ENCODE results near the gene BRD3. TPM values are rescaled to one million over a fixed set of nuclear protein-coding genes. Genes with fewer than 3 reads are reported as not detected.

The BRD3 gene
- total RNA-seq, 4 donors from 2014 or later, result 10.8 to 21.5 (median 16.5) TPM

DNA sequence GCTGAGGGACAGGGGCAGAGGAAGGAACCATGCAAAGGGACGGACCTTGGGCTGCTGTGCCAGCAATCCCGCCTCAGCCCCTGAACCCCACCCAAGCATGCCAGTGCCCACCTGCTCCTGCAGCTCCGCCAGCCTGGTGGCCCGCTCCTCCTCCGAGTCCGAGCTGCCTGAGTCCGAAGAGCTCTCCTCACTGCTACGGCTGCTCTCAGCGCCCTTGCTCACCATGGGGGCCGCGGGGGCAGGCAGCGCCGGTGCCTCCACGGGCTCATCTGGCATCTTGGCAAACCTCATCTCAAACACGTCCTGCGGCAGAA, 26.2 kb downstream of the BRD3 start:
- in situ Hi-C loops (cut with MboI; ENCODE audit: low sequenced_read_pairs in 4 of 4) (no loop called here), intact Hi-C loops (cut with DNase I; ENCODE audit: low total_unique reads) (no loop called here)
- no peak for ATAC-seq
- Histone ChIP-seq H3K27me3 (no peaks in the 10 kb centered on the region), H3K36me3 (peaks cover 0 to 58% of the 10 kb centered on the region in 2 donors), H3K4me1 (peaks cover 10 to 15% of the 10 kb centered on the region in 2 donors), H3K27ac (no peak overlapping the region), H3K9me3 (no peaks in the 10 kb centered on the region), H3K4me3 (no peak overlapping the region)
- DNase-seq, result no peak
- TF ChIP-seq CTCF (IDR thresholded peaks at IDR 0.05 in 4 of 5, conservative IDR thresholded peaks at IDR 0.05 in 1 of 5) (no peak), POLR2A (IDR thresholded peaks at IDR 0.05) (no peak)

DNA sequence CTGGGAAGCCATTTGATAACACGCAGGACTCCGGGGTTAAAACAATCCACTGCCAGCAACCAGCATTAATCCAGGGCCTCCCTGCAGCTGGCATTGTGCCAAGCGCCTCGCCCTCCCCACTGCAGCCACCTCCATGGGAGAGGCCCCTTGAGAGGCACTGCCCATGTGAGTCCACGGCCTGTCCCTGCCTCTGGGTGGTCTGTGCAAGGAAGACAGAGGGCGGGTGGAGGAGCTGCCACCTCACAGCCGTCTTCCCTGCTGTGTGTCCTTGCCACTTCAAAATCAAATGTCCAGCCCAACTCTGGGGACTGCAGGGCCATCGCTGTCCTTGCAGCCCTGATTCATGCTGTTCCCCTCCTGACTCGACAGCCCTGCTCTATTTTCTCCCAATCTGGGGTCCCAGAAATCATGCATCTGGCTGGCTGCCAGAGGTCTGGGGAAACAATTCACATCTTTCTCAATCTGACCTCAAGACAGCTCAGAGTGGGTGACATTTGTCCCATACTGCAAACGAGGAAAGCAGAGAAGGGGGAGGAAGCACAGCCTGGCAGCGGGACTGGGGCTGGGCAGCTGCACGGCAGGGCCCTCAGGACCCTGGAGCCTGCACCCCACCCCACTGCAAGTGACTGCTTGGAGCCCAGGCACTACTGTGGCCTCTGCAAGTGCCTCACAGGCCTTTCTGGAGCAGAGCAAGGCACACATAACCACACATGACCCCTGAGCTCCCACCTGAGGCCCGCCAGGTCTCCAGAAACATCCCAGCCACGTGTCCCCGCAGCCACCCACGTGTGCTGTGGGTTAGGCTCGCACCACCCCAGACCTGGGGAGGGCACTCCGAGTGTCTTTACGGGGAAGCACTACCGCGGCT, 26.8 kb downstream of the BRD3 start:
- H3K9me3 ChIP-seq, result no peaks in the 10 kb centered on the region
- DNase-seq (no peak), ATAC-seq (no peak)
- no peak overlapping the region for H3K27ac ChIP-seq
- intact Hi-C loops (cut with DNase I; ENCODE audit: low total_unique reads), result no loop called here
- H3K4me3 ChIP-seq, result no peak overlapping the region
- in situ Hi-C loops (cut with MboI; ENCODE audit: low sequenced_read_pairs in 4 of 4), result no loop called here
- TF ChIP-seq CTCF (IDR thresholded peaks at IDR 0.05 in 4 of 5, conservative IDR thresholded peaks at IDR 0.05 in 1 of 5) (no peak), POLR2A (IDR thresholded peaks at IDR 0.05) (no peak)
- peaks cover 6 to 13% of the 10 kb centered on the region in 2 donors for H3K4me1 ChIP-seq
- no peaks in the 10 kb centered on the region for H3K27me3 ChIP-seq
- peaks cover 0 to 58% of the 10 kb centered on the region in 2 donors for H3K36me3 ChIP-seq

DNA sequence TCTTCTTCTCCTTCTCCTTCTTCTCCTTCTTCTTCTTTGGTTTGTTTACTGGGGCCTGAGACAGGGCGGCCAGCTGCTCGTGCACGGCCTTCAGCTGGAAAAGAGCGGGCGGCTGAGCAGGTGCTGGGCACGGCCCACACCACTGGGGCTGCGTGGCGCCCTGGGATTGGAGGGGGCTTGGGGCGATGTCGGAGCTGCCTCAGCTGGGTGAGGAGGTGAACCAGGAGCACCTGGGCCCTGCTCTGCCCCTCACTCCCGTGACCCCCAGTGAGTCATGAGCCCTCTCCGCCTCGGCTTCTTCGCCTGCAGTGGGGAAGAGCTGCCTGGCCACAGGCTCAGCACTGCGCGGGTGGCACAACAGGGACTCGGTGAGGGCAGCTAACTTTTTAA, 27.7 kb downstream of the BRD3 start:
- Histone ChIP-seq H3K27ac (peak overlapping the region in 1 of 4 donors; percentile 10), H3K9me3 (no peaks in the 10 kb centered on the region), H3K4me1 (peaks cover 0 to 13% of the 10 kb centered on the region in 2 donors), H3K27me3 (no peaks in the 10 kb centered on the region), H3K36me3 (peaks cover 0 to 59% of the 10 kb centered on the region in 2 donors), H3K4me3 (no peak overlapping the region)
- TF ChIP-seq POLR2A (IDR thresholded peaks at IDR 0.05) (no peak), CTCF (IDR thresholded peaks at IDR 0.05 in 4 of 5, conservative IDR thresholded peaks at IDR 0.05 in 1 of 5) (no peak)
- ATAC-seq (no peak), DNase-seq (no peak)
- intact Hi-C loops (cut with DNase I; ENCODE audit: low total_unique reads), result no loop called here
- in situ Hi-C loops (cut with MboI; ENCODE audit: low sequenced_read_pairs in 4 of 4), result no loop called here

DNA sequence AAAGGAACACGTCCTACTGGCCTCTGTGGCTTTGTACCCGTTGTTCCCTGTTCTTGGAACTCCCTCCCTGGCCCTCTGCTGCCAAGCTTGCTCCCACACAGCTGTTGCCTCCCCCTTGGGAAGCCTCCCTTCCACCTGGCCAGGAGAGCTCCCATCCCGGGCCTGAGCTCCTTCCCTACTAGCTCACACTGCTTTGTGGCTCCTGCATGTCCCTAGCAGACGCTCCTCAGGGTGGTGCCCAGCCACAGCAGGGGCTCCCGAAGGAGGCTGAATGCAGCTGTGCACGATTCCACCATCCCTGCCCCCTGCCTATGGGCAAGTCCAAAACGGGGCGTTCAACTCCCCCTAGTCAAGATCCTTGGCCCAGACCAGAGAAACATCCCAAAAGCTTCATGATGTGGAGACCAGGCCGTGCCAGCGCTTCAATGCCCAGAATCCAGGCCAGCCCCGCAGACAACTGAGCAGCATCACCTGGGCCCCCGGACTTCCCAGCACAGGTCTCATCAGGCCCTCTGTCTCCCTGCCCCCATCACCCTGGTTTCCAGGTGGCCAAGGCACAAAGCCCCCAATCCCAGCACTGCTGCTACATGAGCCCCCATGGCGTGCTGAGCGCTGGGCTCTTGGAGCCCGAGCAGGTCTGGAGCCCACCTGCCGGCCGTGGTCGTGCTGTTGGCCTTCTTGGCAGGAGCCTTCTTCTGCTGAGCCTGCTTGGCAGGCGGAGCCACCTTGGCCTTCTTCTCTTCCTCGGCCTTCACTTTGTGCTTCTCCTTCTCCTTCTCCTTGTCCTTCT, 28.2 kb downstream of the BRD3 start:
- DNase-seq, result no peak

More for the DNA sequence above, 28.2 kb downstream of the BRD3 start:
- Histone ChIP-seq H3K36me3 (peaks cover 0 to 61% of the 10 kb centered on the region in 2 donors), H3K4me3 (no peak overlapping the region), H3K27me3 (no peaks in the 10 kb centered on the region), H3K27ac (peak overlapping the region in 1 of 4 donors; percentile 10), H3K4me1 (peaks cover 0 to 13% of the 10 kb centered on the region in 2 donors), H3K9me3 (no peaks in the 10 kb centered on the region)
- no peak for ATAC-seq
- TF ChIP-seq POLR2A (IDR thresholded peaks at IDR 0.05), result no peak
- no peak for TF ChIP-seq CTCF (IDR thresholded peaks at IDR 0.05 in 4 of 5, conservative IDR thresholded peaks at IDR 0.05 in 1 of 5)
- intact Hi-C loops (cut with DNase I; ENCODE audit: low total_unique reads) (no loop called here), in situ Hi-C loops (cut with MboI; ENCODE audit: low sequenced_read_pairs in 4 of 4) (no loop called here)
